Muscle of arm (tissue), 12 donors: ENCODE results near the gene DUSP22. TPM values are rescaled to one million over a fixed set of nuclear protein-coding genes. Genes with fewer than 3 reads are reported as not detected.
"Not testable (repeated sequence)": the region's sequence is repeated elsewhere in the genome, so short reads cannot be mapped to it uniquely, and the experiment has no call there.

Experiments
- DNase-seq: peaks from one replicate; pipeline ENCODE4 v3.0.0-alpha.2; 2013
- polyA plus RNA-seq, 12 donors: library from polyadenylated mRNA; unstranded; fragments of 120-200 nt; gene quantifications; one replicate each; pipeline ENCODE4 v1.2.1, GENCODE V29; 2013; ENCODE audit not compliant: insufficient read length in 12 of 12

The DUSP22 gene
- polyA plus RNA-seq, 12 donors, result 22.7 to 31.5 (median 28.0) TPM; not detected in 1

- DNase-seq, result no peak
These were observed 14.5 kb upstream of the DUSP22 start for GRCh38 chr6:277746-278145.

GRCh38 chr6:278494-278893, 13.8 kb upstream of the DUSP22 start:
- no peak for DNase-seq

GRCh38 chr6:279341-280029, 12.8 kb upstream of the DUSP22 start:
- DNase-seq, result no peak

- DNase-seq, result no peak
These were observed 11.4 kb upstream of the DUSP22 start for GRCh38 chr6:280775-281468.

GRCh38 chr6:281469-282103, 10.7 kb upstream of the DUSP22 start:
- no peak for DNase-seq

- no peak for DNase-seq
These were observed 10.0 kb upstream of the DUSP22 start for GRCh38 chr6:282177-282866.

- DNase-seq, result no peak
These were observed 9.3 kb upstream of the DUSP22 start for GRCh38 chr6:282867-283416.

GRCh38 chr6:284486-284885, 7.8 kb upstream of the DUSP22 start:
- no peak for DNase-seq

GRCh38 chr6:285030-285771, 7.1 kb upstream of the DUSP22 start:
- DNase-seq, result no peak

GRCh38 chr6:285902-286301, 6.4 kb upstream of the DUSP22 start:
- DNase-seq, result not testable (repeated sequence)

- DNase-seq, result no peak
These were observed 5.4 kb upstream of the DUSP22 start for GRCh38 chr6:286681-287488.

- DNase-seq, result no peak
These were observed 4.8 kb upstream of the DUSP22 start for GRCh38 chr6:287489-287860.

GRCh38 chr6:288866-289265, 3.4 kb upstream of the DUSP22 start:
- DNase-seq, result no peak

GRCh38 chr6:290111-290922, 2.0 kb upstream of the DUSP22 start:
- no peak for DNase-seq

GRCh38 chr6:291204-291696, 1.0 kb upstream of the DUSP22 start:
- no peak for DNase-seq

GRCh38 chr6:292506-293192, 362 bp downstream of the DUSP22 start:
- peak; percentile 67 for DNase-seq

- no peak for DNase-seq
These were observed 1.2 kb downstream of the DUSP22 start for GRCh38 chr6:293193-294174.
